ENCODE measurements around the gene FLRT1.

Gene FLRT1

DNA sequence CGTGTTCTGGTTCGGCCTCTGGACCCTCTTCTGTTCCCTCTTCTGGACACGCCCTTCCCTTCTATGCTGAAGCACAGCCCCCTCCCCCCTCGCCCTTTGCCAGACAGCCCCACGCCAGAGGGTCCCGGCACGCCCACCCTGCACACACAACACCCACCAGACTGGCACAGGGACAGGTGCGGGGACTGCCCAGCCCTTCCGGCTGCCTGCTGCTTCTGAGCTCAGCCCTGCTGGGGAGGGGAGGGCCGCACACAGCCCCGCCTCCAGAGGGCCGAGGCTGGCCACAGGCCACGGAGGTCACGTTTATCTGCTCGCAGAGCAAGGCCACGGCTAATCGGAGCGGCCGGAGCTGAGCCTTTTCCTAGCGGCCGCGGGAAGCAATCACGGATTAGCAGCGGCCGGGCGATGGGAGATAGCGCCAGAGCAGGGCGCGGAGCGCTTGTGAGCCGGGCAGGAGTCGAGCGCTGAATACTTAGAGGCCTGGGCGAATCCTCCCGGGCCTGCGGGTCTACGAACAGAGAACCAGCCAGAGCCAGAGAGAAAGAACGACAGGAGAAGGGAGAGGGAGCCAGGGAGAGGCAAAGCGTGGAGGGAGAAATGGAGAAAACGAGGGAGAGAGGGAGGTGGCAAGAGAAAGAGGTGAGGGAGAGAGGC is 28.0 kb upstream of the FLRT1 start:
- no peak for DNase-seq

GRCh38 chr11:64008283-64008913 is 27.3 kb upstream of the FLRT1 start:
- DNase-seq = no peak

DNA sequence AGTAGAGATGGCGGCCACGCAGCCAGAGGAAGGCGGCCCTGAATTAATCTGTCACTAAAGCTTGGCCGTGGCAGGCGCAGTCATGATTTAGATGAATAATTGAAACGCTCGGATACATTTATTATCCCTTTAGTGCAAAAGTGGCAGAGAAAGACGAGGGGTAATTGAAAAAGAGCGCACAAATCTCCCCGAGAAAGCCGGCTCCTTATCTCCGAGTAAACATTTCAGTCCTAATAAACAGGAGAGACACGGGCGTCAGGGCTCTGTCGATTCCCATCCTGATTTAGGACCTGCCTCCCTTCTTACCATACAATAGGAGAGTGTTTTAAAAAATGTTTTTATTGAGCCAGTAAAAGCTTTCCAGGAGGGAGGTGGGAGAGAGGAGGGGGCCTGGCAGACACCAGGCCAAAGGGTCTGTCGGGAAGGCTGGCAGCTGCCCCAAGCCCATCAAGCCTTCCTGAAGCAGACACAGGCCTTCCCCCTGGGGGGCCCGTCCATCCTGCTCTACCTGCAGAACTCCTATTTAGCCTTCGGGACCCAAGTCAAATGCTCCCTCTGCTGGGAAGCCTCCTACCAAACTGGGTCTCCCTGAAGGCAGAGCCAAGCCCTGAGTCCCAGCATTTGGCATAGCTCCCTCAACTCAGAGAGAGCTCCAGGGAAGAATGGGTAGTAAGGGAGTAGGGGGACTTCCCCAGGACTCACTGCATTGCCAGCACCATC is 26.7 kb upstream of the FLRT1 start:
- DNase-seq = no peak

GRCh38 chr11:64009710-64010109 is 26.0 kb upstream of the FLRT1 start:
- DNase-seq = no peak

GRCh38 chr11:64010783-64011182 is 24.9 kb upstream of the FLRT1 start:
- DNase-seq = no peak

DNA sequence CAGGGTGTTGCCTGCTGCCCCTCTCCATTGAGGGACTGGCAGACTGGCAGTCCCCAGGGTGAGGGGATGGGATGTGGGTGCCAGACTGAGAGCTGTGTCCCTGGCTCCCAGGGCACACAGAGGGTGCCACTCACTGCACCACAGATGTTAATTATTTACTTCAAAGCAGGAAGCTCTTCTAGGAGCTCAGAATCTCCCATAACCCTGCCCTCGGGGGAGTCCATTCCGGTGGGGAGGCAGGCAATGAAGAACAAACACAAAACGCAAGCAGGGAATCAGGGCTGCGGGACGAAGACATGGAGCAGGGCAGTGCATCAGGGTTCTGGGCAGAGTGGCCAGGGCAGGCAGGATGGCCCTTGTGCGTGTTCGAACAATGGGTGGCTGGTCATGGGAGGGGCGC is 24.4 kb upstream of the FLRT1 start:
- no peak for DNase-seq

DNA sequence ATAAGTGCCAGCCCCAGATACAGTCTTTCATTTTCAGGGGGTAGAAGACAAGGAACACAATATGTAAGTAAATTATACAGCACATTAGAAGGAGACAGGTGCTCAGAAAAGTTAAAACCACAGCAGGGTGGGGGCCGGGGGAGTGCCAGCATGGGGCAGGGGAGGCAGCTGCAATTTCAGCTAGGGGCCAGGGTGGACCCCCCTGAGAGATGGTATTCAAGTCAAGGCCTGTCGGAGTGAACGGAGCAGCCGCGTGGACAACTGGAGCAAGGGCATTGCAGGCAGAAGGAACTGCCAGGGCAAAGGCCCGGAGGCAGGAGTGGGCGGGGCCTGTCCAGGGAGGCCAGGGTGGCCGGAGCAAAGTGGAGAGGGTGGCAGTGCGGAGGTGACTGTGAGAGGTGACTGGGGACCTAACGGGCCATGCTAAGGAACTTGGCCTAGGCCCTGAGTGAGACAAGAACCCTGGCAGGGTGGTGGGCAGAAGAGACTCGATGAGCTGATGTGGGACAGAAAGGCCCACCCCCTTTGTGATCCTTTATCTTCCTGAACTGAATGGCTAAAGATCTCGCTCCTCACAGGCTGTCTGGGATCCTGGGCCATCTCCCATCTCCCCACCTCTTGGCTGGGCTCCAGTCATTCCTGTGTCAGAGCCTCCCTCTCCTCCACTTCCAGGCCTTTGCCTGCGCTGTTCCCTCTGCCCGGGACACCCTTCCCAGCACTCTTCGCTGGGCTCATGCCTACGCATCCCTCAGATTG is 22.4 kb upstream of the FLRT1 start:
- no peak for DNase-seq

GRCh38 chr11:64014356-64014755 is 21.4 kb upstream of the FLRT1 start:
- no peak for DNase-seq

DNA sequence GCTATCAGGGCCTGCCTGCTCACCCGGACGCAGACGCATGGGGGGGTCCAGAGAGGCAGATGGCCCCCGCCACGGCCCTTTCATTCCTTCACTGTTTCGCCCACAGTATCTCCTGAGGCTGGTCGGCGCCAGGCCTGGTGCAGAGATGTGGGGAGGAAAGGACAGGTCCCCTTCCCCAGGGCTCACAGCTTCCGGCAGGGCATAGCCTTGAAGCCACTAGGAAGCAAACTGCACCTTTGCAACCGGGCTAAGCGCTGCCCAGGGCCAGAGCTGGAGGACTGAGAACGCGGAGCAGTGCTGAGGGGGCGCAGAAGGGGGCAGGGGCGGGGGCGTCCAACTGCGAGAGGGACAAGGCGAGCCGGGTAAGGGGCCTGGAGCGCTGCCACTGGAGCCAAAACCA is 20.2 kb upstream of the FLRT1 start:
- no peak for DNase-seq

DNA sequence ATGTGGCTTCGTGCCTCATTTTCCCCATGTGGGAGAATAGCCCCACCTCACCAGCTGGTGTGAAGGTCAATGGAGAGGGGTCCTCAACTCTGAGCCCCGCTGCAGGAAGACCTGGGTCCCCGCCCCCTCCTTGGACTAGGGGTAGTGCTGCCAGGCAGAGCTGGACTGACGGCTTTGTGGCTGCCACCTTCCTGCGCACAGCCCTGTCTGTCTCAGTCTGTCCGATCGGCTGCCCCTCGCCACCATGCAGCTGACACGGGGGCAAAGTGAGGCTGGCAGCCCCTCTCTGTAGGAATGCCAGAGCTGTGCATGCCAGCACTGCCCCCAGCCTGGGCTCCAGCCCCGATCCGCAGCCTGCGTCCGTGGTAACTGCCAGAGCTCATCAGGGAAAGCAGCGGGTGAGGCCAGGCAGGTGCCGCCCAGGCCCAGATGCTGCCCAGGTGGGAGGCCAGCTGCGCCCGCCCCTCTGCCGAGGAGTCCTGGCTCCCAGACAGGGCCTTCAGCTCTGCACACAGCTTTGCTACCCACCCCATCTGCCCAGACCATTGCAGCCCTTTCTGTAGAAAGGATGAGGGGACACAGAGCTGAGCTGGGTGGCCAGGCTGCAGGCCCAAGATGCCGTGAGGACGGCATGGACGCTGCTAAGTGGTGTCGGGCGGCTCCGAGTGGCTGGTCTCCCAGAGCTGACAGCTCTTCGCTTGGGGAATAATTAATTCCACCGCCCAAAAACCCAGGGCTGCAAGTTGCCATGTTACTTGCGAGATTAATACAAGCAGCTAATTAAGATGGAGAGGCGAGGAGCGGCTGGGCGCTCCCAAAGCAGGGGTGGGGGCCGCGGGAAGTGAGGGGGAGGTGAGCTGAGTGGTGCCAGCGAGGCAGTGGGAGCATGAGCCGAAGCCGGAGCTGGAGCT is 19.5 kb upstream of the FLRT1 start:
- no peak for DNase-seq

DNA sequence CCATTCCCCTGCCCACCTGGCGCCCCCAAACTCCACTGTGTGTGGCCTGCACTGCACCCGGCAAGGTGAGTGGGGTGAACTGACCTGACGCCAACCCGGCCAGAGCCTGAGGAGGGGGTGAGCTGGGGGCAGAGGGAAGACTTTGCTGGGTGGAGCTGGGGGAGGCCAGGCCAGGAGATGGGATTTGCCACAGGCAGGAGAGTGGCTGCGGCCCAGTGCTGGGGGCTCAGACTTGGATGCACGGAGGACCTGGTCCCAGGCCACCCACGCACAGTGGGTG is 17.8 kb upstream of the FLRT1 start:
- no peak for DNase-seq

GRCh38 chr11:64018310-64018709 is 17.4 kb upstream of the FLRT1 start:
- no peak for DNase-seq

DNA sequence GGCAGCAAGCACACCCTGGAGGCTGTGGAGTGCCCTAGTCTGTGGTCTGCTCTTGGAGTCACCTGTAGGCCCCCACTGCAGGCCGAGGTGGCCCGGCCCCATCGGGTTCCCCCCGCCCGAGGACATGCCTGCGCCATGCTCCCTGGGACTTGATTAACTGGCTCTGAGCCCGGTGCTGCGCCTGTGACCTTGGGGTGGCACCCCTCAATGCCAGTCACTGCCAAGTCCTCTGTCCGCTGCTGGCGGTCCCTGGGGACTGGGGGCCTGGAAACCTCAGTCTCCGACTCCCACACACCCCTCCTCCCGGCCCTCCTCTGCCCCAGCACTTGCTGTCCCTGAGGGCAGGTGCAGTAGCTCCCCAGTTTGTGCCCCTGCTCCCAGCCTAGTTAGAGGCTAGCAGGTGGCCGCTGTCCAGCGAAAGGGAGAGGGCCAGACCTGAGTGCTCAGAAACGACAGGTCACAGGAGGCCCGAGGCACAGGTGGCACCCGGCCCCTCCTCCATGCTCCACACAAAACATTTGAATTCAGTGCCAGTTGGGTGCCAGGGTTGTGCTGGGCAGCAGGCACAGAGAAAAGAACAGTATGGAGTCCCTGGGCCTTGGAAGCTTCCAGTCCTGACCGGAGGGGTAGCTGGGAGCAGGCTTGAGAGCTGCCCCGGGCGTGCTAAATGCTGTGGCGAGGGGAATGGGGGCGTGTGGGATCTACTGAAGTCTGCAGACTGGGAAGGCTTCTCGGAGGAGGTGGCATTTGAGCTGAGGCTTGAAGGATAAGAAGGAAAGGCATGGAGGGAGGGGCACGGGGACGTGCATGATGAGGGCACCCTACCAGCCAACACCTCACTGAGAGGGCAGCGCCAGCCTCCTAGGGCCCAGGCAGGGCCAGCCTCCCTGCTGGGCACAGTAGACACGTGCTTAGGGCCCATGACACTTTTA is 16.4 kb upstream of the FLRT1 start:
- no peak for DNase-seq

DNA sequence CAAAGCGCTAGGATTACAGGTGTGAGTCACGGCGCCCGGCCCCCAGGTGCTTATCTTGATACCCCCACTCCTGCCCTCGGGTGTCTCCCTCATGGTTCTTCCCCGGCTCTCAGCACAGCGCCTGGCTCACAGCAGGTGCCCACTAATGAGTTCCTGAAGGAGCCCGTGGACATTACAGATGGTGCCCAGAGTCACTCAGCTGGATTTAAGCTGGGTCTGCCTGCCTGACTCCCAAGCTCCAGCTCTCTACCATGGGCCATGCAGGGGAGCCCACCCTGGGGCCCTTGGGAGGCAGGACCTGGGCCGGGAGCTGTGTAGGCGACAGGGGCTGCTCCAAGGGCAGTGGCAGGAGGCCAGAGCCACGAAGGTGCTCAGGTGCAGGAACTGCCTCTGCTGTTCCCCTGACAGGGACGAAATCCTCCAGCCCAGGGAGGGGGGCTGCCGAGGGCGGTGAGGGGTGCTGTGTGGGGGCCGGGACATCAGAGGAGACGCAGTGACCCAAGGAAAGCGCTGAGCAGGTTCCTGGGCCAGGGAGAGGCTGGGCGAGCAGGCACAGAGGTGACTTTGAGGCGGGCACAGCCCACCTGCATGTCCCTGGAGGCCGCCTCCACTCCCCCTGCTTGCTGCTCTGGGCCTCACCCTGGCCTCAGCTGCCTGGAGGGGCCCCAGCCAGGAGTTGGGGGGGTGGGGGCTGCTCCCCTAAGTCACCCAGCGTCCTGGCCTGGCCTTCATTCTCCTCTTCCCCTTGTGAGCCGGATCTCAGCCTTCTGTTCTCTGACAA is 14.6 kb upstream of the FLRT1 start:
- no peak for DNase-seq

GRCh38 chr11:64021757-64022093 is 14.0 kb upstream of the FLRT1 start:
- DNase-seq = no peak

DNA sequence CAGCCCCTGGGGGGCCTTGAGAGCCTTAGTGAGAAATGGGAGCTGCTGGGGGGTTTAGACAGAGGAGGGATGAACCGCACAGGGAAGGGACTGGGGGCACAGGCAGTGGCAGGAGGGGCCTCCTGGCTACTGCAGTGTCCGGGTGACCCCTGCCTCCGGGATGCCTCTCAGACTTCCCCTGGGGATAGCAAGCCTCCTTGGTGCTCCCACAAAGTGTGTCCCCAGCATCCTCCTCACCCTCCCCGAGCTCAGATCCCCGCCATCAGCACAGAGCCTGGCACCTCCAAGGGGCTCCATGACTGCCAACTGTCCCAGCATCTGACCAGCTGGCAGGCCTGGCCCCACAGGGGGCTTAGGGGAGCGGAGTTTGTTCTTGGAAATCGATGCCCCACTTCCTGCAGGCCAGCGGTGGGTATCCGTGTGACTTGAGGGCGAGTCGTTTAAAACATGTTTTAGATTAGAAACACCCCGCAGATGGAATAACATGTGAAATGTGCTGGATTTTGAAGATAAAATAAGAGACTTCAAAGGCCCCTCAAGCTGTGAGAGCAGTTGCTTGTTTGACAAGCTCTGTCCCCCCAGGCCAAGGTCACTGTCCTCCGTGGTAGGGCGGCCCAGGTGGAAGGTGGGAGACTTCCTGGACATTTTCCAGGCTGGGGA is 13.5 kb upstream of the FLRT1 start:
- no peak for DNase-seq

DNA sequence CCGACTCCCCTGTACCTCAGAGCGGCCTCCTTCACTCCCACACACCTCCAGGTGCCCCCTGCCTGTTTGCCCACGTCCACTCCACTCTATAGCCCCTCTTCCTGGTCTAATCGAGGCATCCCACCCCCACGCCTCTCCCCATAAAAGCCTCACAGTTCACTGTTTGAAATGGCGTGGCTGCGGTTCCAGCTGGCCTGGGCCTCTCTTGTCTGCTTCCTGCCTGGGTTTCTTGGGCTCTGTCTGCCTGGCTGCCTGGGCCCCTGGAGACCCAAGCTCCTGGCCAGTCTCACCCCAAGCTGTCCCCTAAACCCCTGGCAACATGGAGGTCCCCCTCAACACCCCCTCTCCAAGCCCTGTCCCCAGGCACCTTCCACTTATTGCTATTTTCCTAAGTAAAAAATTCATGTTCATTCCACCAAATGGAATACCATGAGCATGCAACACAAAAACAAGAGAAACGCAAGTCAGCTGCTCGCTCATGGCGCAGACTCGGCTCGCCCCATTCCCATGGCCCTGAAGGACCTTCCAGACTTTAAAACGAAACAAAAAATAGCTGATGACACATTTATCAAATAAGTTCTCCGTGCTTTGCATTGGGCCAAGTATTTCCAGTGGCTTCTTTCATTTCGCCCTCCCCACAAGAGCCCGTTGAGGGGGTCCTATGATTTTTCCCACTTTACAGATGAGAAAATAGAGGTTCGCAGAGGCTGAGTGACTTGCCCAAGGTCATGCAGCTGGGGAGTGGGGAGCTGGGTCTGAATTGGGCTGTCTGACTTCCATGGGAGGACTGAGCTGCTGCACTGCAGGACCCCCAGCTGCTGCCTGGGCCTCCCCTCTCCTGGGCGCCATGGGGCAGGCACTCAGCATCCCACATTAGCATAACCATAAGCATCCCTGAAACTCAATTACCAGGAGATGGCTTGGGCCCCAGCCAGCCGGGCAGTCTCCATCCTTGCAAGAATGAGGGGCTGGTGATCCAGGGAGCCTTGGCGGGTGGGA is 11.7 kb upstream of the FLRT1 start:
- DNase-seq = no peak

GRCh38 chr11:64025205-64025604 is 10.5 kb upstream of the FLRT1 start:
- DNase-seq = no peak

DNA sequence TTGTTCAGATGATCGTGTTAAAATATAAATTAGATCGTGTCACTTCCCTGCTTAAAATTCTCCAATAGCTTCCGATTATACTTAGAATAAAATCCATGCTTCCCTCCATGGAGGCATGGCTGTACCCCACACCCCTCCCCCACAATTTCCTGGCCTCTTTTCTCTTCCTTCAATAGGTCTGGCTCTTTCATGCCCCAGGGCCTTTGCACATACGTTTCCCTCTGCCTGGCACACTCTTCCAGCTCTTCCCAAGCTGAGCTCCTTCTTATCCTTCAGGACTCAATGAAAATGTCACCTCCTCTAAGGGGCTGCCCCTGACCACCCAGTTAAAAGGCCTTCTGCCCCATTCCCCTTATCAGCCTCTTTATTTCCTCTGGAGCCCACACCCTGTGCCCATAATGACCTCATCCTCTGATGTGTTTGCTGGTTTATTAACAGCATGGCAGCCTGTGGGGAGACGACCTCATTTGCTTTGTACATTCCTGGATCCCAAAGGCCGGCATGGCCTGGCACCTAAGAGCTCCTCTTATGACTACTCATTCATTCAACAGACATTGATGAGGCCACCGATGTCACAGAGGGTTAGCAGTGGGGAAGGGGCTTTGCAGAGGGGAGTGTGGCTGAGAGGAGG is 9.0 kb upstream of the FLRT1 start:
- no peak for DNase-seq

Measured in activated CD4-positive, alpha-beta T cell treated with anti-CD3 and anti-CD28 coated beads for 4 hours (primary cell).